ENCODE measurements around the gene HSPB1.
"Not testable (repeated sequence)": the region's sequence is repeated elsewhere in the genome, so short reads cannot be mapped to it uniquely, and the experiment has no call there.

Gene HSPB1

DNA sequence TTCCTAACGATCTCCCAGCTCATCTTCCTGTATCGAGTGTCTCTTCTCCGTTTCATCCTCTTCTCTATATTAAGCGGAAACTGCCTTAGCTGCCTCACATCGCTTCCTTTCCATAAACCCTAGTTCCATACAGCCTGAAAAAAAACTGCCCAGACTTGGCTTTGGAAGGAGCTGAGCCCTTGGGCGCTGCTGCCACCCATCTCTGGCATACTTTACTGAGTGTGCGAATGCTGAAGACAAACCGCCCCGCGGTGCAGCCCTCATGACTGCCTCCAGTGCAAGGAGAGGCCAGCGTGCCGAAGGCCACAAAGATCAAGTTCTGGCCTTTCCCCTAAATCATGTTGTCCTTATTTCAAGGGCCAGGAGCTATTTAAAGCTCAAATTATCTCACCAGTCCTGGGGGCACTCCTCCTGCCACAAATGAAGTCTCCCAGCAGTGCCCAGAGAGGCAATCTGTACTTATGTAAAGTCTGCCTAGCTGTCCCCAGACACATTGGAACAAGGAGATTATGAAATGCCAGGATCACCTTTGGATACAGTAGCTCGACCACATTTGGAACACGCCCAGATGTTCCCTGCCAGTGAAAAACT lies 31.1 kb downstream of the HSPB1 start:
- no peak for DNase-seq (ENCODE audit: low read depth)

DNA sequence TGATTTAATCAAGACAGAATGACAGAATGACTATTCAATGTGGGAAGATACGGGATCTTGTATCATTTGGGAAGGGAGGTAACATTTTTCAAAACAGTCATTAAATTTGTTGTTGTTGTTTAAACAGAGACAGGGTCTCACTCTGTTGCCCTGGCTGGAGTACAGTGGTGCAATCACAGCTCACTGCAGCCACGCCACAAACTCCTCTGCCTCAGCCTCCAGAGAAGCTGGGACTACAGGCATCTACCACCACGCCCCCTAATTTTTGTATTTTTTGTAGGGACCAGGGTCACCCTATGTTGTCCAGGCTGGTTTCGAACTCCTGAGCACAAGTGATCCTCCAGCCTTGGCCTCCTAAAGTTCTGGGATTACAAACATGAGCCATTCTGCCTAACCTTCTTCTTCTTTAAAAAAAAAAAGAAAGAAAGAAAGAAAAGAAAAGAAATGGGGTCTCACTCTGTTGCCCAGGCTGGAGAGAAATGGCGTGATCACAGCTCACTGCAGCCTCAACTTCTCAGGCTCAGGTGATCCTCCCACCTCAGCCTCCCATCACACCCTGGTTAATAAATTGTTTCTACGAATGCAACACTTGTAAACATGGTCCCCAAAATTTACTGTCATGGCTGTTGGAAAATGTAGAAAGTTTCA lies 32.0 kb downstream of the HSPB1 start:
- DNase-seq (ENCODE audit: low read depth) = no peak

DNA sequence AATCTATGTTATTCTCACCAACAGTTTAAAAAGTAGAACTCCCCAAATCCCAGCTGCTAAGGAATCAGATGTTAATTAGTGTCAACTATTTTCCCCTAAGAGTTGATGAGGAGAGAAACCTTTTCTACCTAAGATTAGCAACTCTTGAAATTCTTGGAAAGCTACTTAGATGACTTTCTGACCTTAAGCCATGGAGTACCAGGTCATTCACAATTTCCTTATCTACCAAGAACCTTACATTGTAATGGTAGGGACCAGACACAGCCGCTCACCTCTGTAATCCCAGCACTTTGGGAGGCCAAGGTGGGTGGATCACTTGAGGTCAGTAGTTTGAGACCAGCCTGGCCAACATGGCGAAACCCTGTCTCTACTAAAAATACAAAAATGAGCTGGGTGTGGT lies 32.9 kb downstream of the HSPB1 start:
- not testable (repeated sequence) for DNase-seq (ENCODE audit: low read depth)

DNA sequence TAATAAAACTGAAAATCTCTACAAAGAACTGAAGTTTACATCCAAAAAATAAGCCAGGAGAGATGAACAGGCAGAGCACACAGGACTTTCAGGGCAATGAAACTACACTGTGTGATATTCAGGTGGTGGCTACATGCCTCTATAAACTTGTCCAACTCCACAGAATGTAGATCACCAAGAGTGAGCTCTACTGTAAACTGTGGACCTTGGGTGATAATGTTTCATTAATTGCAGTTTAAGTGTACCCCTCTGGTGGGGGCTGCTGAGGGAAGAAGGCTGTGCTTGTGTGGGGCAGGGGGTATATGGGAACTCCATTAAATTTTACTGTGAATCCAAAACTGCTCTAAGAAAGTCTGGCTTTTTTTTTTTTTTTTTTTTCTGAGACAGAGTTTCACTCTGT lies 33.6 kb downstream of the HSPB1 start:
- no peak for DNase-seq (ENCODE audit: low read depth)

DNA sequence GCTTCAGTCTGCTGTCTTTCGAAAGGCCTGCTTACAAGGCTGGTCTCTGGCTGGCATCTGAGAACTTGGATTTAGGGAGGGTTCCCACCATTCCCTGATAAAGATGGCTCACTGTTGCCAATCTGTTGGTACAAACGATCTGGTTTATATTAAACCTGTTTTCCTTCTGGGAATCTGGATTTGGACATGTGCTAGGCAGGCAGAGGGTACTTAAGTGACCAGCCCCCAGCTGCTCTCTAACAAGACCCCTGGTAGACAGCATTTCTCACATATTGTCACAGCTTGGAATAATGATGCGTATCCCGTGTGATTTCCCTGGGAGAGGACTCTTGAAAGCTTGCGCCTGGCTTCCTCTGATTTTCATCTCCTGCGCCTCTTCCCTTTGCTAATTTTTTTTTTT lies 34.7 kb downstream of the HSPB1 start:
- DNase-seq (ENCODE audit: low read depth) = no peak

DNA sequence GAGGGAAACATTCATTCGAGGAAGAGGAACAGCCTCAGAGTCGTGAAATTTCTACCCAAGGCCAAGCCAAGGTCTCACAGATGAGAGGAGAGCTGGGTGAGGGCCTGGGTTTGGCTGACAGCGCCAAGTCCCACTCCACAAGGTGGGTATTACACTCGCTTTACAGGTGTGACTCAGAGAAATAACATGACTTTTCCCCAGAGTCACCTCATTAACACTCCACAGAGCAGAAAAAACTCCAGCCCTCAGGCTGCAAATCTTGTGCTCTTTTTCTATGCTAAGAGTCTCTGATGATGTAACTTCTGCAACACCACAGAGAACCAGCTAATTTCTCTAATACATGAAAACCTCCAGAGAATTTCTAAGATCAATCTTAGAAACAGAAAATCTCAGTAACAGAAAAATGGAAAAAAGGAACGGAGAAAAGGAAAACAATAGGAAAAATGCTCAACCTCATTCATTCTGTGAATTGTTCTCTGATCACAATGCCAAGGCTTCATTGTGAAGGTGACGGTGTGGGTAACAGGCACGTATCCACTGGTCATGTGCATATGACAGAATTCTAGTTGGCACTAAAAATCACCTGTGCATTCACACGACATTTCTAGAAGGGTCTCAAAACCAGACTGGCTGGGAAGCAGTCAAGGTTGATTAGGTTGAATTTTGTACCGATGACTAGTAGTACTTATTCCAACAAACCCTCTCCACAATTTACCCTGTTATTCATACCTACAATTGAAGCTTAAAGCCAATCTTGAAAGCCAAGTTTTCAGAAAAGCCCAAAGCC lies 36.0 kb downstream of the HSPB1 start:
- no peak for DNase-seq (ENCODE audit: low read depth)

DNA sequence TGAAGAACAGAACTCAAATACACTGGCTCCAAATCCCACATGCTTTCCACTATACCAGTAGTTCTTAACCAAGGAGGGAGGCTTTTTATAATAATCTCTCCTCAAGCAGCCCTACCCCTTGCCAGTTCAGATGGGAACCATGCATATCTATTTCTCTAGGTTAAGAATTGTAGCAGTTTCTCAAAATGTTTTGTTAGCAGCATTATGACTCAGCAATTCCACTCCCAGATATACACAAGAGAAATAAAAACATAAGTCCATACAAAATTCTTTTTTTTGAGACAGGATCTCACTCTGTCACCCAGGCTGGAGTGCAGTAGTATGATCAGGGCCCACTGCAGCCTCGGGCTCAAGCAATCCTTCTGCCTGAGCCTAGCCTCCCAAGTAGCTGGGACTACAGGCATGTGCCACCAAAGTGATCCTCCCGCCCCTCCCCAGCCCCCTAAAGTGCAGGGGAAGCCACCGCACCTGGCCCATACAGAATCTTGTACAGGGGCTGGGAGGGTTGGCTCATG lies 38.2 kb downstream of the HSPB1 start:
- peak; percentile 56 for DNase-seq (ENCODE audit: low read depth)

DNA sequence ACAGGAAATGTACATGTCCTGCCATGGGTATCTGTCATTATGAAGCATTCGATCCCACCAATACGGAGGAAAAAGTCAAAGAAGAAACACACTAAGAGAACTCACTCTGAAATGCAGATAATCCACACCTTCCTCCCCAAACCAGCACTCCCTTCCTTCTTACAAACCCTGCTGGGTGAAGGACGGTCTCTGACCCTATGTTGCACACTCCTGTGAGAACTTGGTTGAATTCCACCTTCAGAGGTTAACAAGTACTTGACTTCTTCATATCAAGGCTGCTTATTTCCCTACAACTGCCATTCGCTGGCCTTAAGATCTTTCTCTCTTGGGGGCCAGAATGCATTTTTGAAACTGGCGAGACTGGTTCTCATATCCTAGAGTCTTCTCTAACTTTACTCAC lies 39.7 kb downstream of the HSPB1 start:
- no peak for DNase-seq (ENCODE audit: low read depth)

DNA sequence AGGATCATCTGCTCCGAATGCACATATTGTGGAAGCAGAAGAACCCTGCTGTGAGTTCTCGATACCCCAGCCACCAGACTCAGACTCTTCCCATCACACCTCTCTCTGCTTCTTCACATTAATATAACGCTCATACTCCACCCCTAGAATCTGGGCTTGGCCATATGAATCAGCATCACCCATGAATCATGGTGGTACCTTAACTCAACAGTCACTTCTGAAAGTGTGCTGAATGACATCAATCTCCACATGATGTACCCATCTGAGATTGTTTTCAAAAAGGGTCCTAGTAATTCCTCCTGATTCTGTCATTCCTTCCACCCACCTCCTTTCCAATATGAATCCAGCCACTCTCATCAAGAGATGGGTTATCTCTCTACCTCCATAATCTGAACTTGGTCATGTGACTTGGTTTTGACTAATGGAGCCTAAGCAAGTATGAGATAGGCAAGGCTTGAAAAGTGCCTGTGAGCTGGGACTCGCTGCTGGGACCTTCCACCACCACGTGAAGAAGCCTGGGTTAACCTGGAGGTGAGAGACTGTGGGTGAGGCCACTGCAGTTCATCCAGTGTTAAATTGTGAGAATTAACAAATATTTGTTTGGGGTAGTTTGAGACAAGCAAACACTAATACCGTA lies 40.9 kb downstream of the HSPB1 start:
- DNase-seq (ENCODE audit: low read depth) = no peak

DNA sequence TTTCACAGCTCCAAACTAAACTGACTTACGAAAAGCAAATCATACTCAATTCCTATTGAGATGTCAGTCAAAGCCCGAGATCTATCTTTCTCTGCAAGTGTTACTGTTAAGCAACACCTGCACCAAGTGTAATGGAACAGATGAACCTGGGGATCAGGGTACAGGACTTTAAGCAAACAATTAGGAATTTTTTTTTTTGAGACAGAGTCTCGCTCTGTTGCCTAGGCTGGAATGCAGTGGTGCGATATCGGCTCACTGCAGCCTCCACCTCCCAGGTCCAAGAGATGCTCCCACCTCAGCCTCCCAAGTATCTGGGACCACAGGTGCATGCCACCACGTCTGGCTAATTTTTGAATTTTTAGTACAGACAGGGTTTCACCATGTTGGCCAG lies 41.5 kb downstream of the HSPB1 start:
- DNase-seq (ENCODE audit: low read depth) = no peak

DNA sequence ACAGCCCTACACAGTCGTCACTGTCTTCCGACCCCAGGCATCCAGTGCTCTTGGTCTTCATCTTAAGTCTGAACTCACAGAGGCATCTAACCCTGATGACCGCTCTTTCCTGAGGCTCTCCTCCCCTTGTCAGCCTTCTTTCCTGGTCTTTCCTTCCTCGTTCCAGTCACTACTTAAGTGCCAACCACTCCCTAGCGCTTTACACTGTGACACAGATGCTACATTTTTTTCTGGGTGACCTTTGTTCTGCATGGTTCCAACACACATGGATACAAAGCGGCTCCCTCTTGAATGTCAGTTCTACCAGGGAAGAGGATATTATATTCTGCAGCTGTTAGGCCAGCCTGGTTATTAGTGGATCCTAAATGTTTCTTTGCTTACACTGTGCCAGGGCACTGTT lies 43.6 kb downstream of the HSPB1 start:
- DNase-seq (ENCODE audit: low read depth) = no peak

DNA sequence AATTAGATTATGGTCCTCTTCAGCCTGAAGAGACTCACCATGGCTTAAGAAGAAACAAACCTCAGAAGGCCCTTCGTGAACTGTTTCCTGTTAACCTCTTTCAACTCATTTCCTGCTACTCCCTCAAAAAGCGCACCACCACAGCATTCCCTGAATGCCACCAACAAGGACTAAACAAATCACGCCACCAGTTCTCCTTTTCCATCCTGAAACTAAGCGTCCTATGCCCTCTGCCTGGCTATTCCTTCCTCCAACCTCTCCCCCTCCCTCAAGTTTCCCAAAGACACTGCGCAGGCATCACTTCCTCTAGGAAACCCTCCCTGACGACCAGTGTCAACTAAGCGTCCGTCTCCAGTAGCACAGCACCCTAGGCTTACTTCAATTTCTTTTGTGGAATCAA lies 44.3 kb downstream of the HSPB1 start:
- DNase-seq (ENCODE audit: low read depth) = no peak

DNA sequence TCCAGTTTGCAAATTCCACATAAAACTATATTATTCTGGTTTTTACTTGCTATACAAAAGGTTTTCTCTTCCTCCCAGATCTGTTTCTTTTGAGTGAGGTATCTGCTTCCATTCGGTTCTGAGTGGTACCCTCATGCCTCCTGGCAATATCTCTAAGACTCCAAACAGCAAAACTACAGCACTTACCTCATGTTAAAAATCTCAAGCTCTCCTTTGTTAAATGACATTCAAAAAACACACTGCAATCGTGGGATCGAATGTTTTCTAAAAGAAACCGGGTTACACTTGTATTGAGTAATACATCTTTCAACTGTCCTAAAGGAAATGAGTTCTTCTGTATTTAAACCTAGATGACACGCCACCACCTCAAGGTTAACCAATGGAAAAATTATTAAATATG lies 45.2 kb downstream of the HSPB1 start:
- no peak for DNase-seq (ENCODE audit: low read depth)

DNA sequence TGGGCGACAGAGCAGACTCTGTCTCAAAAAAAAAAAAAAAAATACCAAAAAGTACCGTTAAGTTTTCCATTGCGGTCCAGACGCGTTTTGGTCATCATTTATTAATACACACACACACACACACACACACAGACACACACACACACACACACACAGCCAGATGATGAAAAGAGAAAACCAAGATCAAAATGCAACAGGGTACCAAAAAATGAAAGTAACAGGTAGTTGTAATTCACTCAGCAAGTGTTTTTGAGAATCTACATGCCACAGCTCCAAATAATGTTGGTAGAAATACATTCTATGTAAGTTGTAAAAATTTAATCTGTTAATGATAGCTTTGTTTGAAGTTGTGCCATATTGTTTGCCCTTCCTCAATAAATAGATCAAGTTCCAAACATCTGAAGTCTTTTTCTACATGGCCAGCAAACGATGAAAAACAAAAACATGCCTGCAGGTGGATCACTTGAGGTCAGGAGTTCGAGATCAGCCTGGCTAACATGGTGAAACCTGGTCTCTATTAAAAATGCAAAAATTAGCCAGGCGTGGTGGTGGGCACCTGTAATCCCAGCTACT lies 46.9 kb downstream of the HSPB1 start:
- no peak for DNase-seq (ENCODE audit: low read depth)

DNA sequence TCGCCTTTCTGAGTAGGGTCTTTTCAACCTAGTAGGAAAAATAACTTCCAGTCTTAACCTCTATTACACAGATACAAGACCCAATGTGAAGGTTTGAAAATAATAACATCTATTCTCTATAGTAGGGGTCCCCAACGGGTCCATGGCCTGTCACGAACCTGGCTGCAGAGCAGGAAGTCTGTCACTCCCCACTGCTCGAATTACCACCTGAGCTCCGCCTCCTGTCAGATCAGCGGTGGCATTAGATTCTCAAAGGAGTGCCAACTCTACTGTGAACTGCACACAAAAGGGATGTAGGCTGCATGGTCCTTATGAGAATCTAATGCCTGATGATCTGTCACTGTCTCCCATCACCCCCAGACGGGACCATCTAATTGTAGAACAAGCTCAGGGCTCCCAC lies 48.9 kb downstream of the HSPB1 start:
- no peak for DNase-seq (ENCODE audit: low read depth)

DNA sequence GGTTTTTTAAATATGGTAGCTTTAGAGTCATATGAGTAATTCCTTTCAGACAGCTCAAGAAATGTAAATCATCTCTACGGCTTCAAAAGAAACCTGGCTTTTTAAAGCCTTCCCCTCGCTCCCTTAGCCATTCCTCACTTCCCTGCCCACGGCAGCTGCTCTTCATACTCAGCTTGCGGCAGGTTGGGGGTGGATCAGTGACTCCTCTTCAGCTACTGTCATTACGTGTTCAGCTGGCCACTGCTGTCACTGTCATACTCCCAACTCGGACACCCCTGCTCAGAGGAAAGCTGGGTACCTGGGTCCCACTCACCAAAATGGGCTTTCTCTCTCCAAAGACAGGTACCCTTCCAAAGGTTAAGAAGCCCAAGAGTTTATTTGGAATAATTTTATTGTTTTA lies 49.7 kb downstream of the HSPB1 start:
- no peak for DNase-seq (ENCODE audit: low read depth)

DNA sequence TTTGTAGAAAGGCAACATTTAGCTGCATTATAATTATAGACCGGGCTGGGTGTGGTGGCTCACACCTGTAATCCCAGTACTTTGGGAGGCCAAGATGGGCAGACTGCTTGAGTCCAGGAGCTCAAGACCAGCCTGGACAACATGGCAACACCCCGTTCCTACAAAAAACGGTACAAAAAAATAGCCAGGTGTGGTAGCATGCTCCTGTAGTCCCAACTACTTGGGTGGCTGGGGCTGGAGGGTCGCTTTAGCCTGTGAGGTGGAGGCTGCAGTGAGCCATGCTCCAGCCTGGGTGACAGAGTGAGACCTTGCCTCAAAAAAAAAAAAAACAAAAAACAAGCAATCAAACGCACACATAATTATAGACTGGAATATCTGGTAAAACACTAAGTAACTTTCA lies 51.3 kb downstream of the HSPB1 start:
- no peak for DNase-seq (ENCODE audit: low read depth)
